ENCODE data around the gene DIP2C.
"Not testable (repeated sequence)": the region's sequence is repeated elsewhere in the genome, so short reads cannot be mapped to it uniquely, and the experiment has no call there.

The DIP2C gene

DNA sequence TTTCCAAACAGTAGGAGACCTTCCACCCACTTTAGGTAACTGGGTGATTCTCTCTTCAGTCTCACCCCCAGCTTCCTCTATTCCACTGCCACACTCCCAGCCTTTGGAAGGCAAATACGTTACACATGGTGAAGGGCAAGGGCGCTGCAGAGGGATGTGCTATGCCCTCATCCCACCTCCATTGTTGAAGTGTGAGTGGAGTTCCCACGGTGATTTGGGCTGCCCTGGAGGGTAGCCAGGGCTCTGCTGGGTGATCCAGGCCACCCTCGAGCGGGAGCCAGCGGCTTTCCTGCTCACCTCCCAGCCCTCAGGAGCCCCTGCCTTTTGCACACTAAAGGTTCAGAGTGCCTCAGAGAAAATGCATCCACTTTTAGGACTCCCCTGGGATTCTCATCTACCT lies 373.1 kb downstream of the DIP2C start:
- no peak for DNase-seq

DNA sequence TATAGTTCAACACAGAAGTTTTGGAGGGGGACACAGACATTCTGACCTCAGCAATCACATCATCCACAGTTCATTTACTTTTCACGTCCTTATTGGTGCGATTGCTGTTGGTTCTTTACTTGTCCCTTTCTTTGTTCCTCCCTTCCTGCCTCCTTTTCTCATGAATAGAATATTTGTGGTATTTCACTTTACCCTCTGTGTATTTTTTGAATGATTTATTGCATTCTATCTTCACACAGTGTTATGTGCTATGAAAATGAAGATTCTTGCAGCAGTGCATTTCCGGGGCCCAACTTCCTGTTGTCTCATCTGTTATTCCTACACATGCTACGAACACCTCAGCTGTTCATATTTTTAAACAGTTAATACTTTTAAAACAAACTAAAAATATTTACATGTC lies 374.6 kb downstream of the DIP2C start:
- no peak for DNase-seq

DNA sequence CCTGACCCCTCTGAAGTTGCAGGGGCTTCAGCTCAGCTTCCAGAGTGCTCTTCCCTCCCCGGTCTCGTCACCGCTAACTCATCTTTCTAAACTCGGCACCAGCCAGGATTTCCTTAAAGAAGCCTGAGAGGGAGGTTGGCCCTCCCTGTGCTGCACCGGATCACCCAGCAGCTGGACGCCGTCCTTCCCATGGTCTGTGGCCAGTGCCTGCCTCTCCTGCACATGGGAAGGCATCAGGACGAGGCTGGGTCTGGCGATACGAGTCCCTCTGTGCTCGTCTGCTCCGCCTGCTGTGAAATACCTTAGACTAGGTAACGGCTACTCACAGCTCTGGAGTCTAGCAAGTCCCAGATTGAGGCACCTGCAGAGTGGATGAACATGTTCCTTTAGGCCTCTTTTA lies 375.1 kb downstream of the DIP2C start:
- no peak for DNase-seq

DNA sequence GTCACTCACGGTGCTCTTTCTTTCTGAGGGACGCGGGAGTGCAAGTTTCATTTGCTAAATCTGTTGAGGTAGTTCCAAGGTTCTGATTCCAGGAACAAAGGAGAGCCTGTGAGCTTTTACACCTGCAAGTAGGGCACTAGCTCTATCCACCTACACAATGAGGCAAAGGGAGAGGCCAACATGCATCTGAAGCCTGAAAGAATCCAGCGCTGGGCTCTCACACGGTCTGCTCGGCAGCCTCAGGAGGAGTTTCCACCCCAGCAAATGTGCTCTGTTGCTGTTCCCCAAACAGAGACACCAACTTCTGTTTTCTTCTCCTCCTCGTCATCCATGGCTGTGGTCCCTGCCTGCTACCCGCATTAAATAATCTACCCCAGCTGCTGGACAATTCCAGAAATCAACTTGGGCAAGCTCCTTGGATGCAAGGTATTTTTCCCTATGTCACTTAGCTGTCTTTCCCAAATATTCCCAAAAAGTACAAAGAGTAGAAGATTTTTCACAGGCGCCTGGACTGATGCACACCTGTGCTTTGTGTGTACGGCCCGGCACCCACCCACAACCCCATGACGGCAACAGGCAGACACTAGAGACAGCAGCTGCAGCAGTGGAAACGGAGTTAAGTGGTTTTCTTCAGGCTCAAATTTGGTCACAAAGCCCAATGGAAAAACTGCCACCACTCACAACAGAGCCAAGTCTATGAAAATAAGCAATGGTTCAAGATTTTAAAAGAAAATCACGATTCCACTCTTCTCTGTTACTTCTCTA lies 377.4 kb downstream of the DIP2C start:
- DNase-seq = no peak

DNA sequence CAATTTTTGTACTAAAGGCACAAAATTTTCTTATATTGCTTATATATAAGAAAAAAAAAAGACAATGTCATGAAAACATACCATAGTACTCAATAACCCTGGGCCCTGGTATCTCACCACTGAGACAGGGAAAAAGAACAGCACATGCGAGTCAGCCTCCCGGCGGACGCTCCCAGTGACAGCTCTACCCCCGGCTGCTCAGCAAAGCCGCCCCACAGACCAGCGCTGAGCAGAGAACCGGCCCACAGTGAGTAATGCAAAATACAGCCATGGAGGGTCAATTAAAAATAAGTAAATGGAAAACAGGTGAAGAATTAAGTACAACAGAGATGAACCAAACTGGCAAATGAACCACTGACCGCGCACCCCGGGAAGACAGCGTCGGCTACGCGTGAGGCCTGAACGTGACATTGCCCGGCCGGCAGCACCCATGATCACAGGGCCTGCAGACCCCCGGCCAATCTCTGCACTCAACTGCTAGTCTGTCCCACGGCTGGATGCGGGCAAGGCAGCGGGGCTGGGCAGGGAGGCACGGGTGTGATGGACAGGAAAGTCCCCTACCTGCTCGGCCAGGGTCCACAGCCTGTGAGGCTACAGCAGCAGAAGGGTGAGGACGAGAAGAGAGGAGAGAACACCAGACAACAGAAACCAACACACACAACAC lies 378.4 kb downstream of the DIP2C start:
- no peak for DNase-seq

DNA sequence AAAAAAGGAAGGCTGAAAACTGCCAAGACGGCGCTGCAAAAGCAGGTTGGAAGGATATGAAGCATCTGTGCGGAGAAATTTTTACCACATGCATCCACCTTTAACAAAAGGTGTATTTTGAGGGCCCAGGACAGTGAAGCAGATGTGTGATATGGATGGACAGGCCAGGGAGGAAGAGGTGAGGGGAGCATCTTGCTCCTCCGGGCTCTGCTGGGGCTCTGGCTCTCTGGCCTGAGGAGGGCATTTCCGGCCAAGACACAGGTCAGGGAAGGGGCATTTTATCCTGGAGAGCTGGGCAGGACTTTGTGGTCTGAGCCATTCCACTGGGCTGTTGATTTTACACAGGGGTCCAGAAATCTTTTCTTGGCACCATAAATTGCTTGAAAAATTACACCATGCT lies 379.1 kb downstream of the DIP2C start:
- no peak for DNase-seq

DNA sequence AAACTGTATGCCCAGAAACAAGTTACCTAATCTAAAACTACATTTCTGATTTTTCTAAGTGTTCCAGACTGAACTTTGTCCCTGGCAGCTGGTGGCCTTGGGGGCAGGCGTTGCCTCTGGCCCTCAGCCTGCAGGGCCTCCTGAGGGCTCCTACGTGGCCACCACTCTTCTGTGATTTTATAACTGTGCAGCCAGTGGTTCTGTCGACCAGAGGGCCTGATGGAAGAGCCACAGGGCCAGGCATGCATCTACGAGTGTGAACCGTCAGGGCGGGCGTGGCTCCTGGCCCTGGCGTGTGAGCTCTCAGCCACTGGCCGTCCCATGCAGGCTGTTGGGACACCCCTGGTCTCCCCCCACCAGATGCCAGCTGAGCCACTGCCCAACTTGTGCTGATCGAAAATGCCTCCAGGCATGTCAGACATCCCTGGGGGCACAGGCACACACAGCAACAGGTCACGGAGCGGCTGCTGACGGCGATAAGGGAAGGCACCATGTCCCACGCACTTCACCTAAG lies 380.8 kb downstream of the DIP2C start:
- no peak for DNase-seq

DNA sequence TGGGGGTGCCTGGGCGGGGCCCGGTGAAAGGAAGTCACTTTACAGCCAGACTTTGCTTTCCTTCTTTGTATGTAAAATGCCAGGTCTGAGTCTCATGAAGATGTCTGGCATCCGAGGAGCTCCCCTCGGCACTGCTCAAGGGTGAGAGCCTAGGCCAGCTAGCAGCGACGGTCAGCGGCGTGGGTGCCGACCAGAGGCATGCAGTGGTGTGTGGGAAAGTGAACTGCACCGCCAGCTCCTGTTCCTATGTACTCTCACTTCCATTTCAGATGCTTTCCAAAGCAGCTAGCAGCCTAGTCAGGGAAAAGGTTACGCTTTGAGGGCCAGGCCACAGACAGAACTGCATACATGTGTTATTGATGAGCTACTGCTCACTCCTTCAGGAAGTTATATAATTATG lies 381.4 kb downstream of the DIP2C start:
- DNase-seq = no peak

DNA sequence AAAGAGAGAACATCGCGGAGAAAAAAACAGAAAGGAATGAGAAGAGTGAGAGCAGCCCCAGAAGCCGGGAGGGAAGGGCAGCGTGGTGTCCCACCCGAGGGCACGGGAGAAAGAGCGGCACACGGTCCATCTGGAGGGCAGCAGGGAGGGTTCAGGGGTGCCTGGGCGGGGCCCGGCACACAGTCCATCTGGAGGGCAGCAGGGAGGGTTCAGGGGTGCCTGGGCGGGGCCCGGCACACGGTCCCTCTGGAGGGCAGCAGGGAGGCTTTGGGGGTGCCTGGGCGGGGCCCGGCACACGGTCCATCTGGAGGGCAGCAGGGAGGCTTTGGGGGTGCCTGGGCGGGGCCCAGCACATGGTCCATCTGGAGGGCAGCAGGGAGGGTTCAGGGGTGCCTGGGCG lies 381.8 kb downstream of the DIP2C start:
- no peak for DNase-seq

DNA sequence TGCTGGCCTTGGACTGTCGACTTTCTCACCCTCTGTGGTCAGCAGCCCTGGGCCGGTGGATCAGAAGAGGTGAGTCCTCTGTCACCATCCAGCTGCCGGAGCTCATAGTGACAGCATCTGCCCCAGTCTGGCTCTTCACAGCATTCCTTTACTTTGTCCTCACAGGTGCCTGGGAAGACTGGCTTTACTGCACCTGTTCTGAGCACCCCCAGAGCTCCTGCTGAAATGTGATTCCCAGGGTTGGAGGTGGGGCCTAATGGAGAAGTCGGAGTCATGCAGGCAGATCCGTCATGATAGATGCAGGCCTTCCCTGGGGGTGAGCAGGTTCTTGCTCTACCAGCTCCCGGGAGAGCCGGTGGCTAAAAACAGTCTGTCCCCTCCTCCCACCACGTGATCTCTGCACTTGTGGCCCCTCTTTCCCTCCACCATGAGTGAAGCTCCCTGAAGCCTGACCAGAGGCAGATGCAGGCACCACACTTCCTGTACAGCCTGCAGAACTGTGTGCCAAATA lies 382.7 kb downstream of the DIP2C start:
- DNase-seq = no peak

DNA sequence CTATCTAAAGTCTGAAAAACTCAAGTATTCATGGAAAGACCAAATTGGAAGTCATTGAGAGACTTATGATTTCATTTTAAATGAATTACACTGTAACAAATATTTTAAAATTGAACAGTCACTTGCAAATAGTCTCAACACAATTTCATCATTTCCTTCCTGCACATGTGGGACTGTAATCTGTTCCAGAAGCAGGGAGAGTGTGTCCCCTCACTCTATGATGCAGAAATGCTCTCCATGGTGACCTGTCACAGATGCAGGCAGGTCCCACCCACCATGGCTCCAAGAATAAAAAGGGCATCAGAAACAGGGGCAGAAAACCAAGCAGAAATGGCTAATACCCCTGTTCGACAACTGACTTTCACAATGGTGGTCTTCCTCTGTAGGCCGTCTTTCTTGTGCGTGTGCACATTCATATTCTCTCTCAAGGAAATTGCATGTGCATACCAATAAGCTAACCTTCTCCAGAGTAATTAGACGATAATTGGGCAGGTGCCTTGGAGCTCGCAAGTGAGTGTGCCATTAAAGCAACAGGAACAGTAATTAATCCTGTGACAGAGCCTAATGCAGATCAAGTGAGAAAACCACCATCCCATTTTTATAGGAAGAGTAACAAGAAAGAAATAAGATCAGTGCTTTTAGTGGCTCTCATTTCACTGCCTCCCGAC lies 383.3 kb downstream of the DIP2C start:
- DNase-seq = no peak

DNA sequence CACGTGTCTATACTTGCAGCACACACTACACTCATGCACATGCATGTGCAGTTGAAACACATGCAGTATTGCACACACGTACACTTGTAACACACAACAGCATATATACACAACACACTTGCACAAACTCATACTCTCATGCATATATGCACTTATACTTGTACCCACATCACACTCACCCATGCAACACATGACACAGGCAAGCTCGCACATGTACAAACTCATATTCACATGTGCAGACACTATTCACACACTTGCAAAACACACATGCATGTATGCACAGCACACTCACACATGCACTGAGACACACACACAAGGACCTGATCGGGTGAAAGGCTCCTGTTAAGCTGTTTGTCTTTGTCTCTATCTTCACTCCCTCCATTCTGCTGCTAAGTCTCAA lies 384.4 kb downstream of the DIP2C start:
- DNase-seq = no peak

DNA sequence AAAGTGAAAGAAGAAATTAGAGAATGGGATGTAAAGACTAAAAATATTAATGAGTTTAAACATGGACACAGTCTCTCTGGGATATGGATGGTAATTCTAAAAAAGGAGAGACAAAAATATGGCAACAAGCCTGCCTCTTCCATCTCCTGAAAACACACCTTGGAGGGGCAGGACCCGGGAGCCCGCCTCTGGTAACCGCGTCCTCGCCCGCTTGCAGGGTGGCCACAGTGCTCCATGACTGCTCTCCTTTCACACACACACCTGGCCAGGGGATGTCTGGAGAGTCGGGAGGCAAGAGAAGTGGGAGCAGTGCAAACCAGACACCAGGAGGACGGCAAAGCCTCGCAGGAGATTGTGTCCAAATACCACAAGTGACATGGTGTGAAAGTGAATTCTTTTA lies 387.9 kb downstream of the DIP2C start:
- no peak for DNase-seq

DNA sequence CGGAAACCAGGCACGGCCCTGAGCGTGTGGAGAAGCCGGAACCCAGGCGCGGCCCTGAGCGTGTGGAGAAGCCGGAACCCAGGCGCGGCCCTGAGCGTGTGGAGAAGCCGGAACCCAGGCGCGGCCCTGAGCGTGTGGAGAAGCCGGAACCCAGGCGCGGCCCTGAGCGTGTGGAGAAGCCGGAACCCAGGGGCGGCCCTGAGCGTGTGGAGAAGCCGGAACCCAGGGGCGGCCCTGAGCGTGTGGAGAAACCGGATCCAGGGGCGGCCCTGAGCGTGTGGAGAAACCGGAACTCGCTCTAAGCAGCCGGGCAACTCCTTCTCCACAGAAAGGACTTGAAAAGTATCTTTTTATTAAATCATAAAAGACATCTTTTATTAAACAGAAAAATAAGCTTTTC lies 388.9 kb downstream of the DIP2C start:
- not testable (repeated sequence) for DNase-seq

DNA sequence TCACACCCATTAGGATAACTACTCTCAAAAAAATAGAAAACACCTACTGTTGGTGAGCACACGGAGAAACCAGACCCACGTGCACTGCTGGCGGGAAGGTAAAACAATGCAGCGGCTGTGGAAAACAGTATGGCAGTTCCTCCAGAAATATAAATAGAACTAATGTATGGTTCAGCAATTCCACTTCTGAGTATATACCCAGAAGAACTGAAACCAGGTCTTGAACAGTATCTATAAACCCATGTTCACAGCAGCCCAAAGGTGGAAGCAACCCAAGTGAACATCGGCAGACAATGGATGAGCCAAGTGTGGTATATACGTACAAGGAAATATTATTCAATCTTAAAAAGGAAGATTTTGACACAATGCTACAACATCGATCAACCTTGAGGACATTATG lies 389.5 kb downstream of the DIP2C start:
- no peak for DNase-seq

DNA sequence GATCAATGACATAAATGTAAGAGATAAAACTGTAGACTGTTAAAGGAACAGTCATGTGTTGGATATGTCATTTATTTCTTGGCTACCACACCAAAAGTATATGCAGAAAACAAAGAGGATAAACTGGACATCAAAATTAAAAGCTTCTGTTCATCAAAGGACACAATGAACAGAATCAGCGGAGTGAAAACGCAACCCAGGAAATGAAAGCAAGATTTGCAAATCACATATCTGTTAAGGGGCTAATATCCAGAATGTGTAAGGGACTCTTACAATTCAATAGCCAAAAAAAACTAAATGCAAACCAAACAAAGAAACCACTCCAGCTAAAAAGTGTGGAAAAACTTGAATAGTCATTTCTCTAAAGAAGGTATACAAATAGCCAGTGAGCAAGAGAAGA lies 390.0 kb downstream of the DIP2C start:
- no peak for DNase-seq

DNA sequence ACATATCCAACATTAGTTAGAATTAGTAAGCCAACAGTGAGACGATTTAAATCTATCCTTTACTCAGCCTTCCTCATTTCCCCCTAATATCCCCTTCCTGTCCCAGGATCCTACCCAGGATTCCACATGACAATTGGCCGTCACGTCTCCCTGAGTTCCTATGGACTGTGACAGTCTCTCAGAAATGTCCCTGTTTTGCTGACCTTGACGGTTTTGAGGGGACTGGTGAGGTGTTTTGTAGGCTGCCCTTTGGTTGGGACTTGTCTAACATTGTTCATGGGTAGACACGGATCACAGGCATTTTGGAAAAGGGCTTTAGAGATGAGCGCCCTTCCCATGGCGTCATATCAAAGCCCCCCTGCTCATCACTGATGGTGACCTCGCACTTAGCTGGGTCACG lies 391.4 kb downstream of the DIP2C start:
- DNase-seq = no peak

DNA sequence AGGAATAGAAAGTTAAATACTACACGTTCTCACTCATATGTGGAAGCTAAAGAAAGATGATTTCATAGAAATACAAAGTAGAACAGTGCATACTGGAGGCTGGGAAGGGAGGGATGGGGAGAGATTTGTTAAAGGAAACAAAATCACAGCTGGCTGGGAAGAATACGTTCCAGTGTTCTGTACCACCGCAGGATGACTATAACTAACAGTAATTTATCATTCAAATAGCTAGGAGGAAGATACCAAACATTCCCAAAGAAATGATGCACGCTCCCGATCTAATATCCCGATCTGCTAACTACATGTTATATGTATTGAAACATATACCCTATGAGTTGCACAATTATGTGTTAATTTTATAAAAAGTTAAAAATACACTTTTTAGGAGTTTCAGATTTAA lies 391.9 kb downstream of the DIP2C start:
- no peak for DNase-seq

DNA sequence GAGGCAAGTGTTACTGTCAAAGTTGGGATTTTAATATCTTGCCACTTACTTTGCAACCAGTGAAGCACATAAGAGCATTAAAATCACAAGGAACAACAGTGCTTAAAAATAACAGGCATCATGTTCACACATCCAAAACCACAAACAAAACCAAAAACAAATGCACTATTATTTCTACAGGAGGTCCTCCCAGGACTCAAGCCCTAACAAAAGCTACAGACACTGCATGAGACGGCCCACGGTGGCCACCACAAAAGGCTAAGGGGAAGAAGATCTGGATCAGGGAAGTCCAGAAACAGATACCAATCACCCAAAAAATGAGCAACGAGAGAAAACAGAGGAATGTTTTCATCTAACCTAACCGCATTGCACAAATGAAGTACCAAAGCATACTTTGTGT lies 395.8 kb downstream of the DIP2C start:
- DNase-seq = no peak

DNA sequence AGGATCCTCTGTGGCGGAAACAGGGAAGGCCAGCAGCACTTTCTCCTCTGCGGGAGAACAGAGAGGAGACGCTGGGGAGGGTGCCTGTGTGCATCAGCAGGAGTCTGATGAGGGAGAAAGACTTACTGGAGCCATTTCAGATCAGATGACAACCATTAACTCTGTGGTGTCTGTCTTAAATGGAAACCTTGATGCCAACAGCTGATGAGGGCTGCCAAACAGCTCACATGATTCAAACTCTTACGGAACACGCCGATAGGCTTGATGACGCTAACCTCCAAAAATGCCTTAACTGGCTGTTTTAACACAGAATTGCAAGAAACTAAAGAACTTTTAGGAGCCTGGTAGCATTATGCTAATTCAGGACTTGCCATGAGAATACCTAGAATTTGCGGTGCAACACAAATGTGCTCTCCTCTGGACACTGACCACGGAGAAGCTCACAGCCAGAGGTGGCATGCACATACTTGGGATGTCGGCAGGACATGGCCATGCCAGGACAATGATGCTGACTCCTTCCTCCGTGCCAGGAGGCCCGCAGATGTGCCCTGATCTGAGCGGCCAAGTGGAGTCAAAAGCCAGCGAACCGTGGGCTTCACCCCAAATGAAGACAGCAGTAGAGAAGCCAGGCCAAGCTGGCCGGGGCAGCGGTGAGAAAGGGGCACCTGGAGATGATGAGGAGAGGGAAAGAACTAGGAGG lies 399.3 kb downstream of the DIP2C start:
- DNase-seq = no peak

DNA sequence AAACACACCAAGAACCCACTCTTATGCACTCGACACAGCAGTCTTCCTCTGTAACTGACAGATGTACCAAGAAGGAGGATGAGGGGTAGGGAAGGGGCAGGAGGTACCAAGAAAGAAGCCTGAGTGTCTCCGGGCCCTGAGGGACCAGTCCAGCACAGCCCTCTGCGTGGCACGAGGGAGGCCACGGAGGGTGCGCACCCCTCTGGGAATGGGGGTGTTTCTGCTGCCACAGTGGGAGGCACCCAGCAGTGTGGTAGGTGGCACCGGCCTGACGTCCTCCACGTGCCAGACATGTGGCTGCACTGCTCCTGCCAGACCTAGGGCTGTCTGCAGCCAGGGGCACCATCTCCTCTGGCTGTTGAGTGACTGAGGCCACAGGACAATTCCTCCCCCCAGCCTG lies 399.9 kb downstream of the DIP2C start:
- DNase-seq = no peak

DNA sequence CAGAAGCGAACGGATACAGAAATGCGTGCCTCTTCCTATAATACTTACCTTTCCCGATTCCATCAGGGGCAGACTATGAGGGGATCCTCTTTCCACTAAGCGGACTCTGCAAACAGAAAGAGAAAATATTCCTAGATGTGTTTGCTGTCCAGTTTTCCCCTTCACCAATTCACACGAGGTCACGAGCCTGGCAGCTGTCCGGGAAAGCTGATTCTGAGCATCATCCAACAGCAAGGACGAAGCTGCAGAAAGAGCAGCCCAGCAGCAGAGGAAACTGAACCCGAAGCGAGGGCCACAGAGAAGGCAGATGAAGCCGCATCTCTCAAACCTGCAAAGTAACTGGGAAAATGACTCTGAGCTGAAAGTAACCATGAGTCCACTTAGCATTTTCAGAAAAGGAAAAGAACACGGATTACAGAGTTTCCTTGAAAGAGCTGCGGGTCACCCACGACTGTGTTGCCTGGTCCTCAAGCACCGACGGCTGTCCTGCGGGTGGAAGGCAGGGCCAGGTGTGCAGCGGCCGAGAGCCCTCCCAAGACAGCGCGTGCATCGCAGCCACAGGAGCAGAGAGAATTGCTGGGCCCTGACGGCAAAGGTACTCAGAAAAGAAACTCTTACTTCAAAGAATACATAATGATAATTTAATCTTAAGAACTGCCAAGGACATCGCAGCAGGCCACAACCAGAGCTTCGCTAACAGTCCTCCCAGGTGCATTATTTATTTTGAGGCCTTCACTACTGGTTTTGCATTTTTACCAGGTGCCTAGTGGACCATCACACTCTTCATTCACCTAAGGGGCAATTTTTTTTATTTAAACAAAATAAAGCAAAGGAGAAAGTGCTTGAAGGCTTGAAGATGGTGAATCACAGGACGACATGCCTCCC lies 400.9 kb downstream of the DIP2C start:
- DNase-seq = no peak

Measured in DMS 273 treated with DMSO at 0.1 percent for 48 hours (cell line).